NCI-H187 (cell line): Measurements from ENCODE around the gene CFAP69.
"Not testable (repeated sequence)": the region's sequence is repeated elsewhere in the genome, so short reads cannot be mapped to it uniquely, and the experiment has no call there.

Experiments used
- DNase-seq, 2 experiments: peaks; one replicate each; lab custom pipeline; 2025; lab: John Stamatoyannopoulos, UW

Gene CFAP69

DNA sequence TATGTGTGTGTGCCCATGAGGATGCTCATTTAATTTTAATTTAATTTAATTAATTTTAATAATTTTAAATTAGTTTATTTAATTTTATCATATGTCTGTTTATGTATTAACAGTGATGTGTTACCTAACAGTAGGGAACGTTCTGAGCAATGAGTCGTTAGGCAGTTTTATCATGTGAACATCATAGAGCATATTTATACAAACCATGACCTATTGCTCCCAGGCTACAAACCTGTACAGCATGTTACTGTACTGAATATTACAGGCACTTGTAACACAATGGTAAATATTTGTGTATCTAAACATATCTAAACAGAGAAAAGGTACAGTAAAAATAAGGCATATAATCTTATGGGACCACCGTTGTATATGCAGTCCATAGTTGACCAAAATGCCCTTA, 13.7 kb upstream of the CFAP69 start:
- no peak for DNase-seq

DNA sequence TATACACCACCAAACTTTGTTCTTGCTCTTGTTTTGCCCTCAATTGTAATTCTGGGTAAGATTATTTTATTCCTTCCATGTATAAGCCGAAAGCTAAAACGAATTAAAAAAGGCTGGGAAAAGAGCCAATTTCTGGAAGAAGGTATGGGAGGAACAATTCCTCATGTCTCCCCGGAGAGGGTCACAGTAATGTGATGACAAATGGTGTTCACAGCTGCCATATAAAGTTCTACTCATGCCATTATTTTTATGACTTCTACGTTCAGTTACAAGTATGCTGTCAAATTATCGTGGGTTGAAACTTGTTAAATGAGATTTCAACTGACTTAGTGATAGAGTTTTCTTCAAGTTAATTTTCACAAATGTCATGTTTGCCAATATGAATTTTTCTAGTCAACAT, 12.5 kb upstream of the CFAP69 start:
- DNase-seq, result no peak

DNA sequence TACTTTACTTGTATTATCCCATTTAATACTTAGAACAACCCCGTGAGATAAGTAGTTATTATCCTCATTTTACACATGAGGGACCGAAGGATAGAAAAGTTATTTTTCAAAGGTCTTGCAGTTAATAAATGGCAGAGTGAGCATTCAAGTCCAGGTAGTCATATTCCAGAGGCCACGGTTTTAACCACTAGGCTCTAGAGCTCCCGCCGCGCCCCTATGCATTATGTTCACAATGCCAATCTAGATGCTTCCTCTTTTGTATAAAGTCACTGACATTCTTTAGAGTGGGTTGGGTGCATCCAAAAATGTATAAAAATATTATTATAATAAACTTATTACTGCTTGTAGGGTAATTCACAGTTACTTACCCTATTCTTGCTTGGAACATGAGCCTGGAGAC, 11.4 kb upstream of the CFAP69 start:
- no peak for DNase-seq

DNA sequence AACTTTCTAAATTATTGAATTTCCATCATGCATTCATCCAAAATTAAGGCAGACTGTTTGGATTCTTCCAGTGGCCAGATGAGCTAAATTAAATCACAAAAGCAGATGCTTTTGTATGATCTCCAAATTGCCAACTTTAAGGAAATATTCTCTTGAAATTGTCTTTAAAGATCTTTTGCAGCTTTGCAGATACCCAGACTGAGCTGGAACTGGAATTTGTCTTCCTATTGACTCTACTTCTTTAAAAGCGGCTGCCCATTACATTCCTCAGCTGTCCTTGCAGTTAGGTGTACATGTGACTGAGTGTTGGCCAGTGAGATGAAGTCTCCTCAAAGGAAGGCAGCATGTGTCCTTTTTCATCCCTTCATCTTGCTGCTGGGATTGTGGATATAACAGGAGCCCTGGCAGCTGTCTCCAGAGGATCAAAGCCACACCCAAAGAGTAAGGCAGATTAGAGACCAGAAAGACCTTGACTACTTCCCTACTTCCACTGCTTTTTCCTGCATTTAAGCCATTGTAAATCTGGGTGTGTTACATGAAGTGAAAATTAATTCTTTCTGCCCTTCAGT, 8.2 kb upstream of the CFAP69 start:
- DNase-seq, result no peak

DNA sequence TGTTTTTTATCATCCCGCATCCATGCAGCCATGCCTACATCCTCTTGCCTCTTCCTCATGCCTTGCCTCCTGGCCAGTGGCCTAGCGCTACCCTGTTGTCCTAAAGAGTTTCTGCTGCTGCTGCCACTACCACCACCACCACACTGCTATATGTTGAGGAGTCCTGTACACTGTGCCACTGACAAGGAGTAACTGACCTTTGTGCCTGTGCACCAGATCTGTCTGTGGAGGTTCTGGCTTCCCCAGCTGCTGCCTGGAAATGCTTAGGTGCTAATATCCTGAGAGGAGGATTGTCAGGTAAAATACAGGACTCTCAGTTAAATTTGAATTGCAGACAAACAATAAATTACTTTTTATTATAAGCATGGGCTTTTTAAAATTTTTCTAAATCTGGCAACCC, 7.0 kb upstream of the CFAP69 start:
- DNase-seq, result no peak

DNA sequence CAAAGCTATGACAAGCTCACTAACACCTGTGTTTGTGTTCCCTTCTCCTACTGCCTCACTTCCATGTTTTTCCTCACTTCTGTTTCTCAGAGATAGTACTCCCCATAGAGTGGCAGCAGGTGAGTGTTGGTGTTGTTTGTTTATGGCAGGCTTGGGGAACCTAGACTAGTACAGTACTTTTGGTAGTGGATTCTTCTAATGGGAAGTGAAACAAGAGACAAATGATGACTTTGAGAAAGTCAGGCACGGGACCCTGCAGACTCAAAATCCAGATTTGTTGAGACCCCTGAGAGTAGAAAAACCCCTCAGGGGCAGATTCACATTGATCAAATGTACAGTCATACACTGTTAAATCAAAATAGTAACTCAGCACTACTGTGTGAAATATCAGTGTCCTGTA, 6.4 kb upstream of the CFAP69 start:
- no peak for DNase-seq

DNA sequence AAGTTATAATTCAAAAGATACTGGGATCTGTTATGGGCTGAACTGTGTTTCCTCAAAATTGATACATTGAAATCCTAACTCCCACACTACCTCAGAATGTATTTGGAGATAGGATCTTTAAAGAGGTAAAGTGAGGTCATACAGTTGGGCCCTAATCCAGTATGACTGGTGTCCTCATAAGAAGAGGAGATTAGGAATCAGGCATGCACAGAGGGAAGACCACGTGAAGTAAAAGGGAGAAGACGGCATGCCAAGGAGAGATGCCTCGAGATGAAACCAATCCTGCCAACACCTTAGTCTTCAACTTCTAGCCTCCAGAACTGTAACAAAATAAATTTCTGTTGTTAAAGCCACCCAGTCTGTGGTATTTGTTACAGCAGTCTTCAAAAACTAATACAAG, 5.9 kb upstream of the CFAP69 start:
- DNase-seq, result no peak

DNA sequence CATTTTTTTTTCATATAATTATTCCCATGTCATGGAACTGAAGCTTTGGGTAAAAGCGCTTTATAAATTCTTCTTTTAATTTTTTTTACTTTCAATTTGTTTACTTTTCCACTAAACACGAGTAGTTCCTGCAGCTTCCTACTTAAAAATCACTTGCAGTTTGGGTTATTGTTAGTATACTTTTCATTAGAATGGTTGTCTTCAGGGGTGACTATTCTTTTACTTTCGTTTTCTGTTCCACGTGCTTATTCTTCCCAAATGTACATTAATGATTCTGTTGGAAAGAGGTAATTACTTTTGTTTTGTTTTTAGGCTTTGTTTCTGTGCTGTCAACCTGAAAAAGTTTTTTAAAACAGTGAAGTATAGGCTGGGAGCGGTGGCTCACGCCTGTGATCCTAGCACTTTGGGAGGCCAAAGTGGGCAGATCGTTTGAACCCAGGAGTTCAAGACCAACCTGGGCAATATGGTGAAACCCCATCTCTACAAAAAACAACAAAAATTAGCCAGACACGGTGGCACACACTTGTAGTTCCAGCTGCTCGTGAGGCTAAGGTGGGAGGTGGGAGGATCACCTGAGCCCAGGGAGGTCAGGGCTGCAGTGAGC, 5.2 kb upstream of the CFAP69 start:
- no peak for DNase-seq

DNA sequence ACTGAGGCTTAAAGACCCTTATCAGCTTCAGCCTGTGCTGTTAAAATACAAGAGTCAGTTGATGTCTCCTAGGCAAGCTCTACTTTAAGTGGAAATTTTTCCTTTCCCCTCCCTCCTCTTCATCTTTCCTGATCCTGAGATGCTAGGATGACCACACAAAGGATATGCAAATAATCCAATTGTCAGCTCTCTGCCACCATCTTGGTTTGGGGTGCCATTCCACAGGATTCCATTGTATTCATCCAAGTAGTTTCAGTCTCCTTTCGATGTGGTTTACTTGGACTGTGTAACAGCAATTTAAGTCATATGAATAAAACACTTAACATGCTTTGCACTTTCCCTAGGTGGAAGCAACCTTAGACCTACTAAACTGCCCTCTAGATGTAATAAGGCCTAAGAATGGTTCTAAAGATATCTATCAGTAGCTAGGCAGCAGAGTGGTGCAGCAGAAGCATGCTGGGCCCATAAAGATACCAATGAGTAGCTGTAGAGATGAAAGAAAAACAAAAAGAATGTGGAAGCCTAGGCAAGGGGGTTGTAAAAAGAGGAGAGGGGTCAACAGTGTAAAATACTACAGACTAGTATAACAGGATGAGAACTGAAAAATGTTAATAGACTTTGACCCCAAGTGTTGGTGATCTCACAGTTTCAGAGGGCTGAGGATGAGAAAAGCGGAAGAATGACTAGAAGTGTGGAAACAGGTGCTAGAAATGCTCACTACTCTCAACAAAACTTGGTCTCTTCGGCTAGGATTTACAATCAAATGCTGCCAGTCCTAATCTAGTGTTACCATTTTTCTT, 2.4 kb upstream of the CFAP69 start:
- DNase-seq, result no peak

DNA sequence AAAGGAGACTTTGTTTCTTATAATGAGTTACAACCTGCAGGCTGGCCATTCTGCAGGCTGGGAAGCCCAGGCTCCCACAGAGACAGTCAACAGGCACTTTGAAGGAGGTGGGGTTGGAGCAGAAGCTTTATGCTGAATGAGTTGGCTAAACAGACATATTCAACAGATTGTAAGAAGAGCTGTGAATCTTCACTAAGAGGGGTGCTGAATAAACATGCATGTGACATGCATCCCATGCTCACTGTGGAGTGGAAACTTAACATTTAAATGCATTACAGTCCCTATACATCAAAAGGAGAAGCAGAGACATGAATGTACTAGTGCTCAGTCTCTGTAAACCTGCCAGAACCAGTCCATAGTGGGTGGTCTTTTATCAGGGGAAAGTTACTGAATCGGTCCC, 1.4 kb upstream of the CFAP69 start:
- DNase-seq, result no peak

DNA sequence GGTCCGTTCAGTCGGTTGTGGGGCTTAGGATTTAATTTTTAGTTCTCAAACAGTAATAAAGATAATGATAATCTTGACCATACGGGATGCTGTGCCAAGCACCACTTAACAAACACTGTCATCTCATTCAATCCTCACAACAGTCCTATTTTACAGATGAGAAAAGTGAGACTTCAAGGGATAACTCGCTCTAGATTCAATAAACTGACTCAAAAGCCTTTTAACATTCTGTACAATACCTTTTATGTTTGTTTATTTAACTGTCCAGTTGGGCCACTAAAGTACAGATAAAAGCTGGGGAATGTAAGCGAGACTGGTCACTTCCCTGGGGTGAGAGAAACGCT, 437 bp upstream of the CFAP69 start:
- no peak for DNase-seq

DNA sequence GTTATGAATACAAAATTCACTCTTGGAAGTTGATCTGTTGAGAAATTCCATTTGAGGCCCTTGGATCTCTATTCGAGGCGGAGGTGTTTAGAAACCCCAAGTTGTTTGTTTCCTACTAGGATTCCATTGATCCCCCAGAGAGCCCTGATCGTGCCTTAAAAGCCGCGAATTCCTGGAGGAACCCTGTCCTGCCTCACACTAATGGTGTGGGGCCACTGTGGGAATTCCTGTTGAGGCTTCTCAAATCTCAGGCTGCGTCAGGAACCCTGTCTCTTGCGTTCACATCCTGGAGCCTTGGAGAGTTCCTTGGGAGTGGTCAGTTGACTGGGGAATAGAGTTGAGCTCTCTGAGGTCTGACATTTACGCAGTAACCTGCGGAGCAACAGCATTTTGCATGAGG, 1.2 kb downstream of the CFAP69 start:
- no peak for DNase-seq

DNA sequence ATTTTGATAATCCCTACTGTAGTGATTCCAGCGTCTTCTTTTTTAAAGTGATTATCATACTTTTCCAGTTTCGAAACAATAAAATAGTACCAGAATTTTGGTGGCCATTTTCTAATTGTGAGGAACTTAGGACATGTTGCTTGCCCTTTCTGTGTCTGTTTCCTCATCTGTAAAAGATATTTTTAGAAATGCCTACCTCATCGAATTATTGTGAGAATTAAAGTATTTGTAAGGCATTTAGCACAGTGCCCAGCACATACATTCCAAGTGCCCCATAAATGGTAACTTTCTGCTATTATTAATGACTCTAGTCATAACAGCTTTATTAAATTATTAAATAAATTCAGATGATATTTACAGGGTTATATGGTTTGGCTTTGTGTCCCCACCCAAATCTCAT, 3.7 kb downstream of the CFAP69 start:
- no peak for DNase-seq

DNA sequence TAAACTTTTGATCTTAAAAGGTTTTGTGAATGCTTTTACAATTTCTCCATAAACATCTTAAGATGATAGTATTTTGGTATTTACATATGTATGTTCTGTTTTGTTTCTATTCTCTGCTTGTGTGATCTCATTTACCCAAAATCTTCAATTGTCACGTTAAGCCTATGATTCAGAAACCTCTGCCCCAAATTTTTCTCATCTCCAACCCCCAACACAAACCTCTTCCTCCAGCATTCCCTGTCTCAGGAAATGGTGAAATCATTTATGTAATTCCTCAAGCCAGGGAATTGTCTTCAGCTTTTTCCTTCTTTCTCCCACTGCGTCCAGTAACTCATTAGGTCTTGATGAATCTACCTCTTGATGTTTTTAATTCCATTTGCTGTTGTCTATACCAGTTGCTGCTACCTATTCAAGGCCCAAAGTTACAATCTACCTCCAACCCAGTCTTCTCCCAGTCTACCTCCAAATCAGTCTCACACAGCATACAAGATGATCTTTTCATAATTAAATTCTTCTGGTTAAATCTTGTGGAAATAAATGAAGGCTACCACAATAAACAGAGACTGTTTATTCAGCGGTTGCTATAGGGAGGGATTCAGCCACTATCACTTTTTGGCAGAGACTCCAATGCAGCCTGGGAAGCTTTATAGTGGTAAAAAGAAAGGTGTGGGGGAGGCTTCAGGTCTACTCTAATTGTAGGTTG, 5.8 kb downstream of the CFAP69 start:
- no peak for DNase-seq

DNA sequence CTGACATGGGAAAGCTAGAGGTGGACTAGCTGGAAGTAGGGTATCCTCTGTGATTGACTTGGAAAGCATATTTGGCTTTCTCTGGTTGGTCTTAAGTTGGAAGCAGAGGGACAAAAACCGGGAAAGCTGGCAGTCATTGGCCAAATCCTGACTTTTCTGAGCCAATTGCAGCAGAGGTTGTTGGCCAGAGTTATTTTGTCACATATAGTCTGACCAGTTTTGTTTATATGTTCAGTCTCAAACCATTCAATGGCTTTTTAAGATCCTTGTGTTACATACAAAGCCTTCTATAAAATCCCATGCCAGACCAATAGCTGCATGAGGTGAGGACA, 6.3 kb downstream of the CFAP69 start:
- no peak for DNase-seq

DNA sequence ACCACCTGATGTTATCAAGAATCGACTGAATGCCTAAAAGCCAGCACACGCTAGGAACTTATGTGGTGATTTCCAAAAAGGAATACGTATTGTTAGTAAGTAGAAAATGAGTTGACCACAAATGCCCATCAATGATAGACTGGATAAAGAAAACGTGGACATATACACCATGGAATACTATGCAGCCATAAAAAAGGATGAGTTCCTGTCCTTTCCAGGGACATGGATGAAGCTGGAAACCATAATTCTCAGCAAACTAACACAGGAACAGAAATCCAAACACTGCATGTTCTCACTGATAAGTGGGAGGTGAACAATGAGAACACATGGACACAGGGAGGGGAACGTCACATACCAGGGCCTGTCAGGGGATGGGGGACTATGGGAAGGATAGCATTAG, 11.0 kb downstream of the CFAP69 start:
- DNase-seq, result not testable (repeated sequence)

DNA sequence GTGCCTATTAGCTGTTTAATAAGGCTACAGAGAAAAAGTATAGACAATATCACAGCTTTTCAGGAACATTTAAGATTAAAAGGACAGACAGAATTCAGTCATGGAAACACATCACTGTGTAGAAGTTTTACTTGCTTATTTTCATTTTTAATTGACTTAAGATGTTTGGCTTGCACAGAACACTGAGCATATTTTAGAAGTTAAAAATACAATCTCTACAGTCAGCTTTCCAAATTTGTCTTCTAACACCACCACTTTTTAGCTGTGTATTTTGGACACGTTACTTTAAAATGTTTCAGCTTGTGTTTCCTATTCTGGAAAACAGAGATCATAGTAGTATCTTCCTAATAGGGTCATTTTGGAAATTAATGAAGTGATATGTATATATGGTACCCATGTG, 11.8 kb downstream of the CFAP69 start:
- no peak for DNase-seq

DNA sequence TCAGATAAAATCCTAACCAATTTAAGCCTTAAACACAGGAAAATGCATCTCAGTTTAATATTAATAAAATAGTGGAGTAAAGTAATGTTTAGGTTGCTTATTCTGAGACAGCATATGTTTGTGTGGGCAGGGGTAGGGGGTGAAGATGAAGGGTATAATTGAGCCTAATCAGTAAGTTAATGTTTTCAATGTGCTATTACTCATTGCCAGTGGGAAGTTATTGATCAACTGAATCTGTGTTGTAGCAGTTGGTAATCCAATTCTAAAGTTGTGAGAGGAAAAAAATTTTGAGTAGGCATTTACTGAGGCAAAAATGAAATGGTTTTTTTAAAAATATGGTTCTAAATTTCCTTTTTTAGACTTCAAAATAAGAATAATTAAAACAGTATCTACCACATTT, 16.5 kb downstream of the CFAP69 start:
- no peak for DNase-seq

DNA sequence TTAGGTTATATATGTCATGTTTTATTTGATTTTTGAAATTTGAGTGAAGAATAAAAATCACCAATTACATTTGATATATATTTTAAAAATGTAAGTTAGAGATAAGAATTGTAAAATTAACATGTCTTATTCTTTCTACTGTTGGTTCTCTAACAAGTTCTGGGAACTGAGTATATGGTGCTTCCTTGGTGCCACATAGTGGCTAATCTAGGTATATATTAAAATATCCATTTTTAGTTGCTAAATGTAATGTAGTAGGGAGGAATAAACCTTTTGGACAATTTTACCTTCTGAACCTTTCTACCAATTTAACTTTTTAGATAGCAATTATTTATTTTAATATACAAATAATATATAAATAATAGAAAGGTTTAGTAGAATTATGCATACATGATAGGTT, 17.5 kb downstream of the CFAP69 start:
- no peak for DNase-seq

DNA sequence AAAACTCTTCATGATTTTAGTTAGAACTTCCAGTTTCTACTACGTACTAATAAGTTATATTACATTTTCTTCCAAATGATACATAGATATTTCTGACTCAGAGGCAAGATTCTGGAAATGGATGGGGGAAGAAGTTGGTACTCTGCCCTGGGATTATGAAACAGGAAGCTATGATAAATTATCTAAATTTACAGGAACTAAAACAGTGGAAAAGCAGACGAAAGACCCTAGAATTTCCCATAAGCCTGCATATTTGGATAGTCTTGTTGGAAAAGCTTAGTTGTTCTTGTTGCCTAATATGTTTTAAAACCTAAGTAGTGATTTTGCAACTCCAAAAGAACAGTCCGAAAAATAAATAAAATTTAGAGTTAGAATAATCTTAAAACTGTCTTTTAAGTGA, 21.8 kb downstream of the CFAP69 start:
- no peak for DNase-seq

DNA sequence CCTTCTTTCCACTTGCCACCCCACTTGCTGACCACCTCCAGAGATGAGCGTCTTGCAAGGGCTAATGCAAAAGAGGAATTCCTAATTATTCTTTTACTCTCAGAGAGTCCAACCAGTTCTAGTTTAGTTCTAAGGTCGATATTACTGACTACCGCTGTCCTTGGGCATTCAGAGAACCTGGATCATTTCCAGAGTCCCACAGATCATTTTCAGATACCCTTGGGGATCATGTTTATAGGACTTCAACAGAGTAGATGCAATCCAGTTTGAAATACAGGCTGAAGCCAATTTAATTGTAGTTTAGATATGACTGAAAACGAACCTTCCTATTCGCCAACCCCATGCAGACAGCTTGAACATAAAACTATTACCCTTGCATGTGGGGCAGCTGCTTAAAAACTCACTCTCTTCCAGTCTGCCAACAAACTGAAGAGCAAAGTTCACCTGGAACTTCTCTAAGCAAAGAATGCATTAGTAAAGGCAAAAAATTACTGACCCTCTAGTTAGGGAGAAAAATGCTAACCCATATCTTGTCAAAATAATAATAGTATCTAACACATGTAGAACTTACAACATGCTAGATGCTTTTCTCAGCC, 22.4 kb downstream of the CFAP69 start:
- no peak for DNase-seq

DNA sequence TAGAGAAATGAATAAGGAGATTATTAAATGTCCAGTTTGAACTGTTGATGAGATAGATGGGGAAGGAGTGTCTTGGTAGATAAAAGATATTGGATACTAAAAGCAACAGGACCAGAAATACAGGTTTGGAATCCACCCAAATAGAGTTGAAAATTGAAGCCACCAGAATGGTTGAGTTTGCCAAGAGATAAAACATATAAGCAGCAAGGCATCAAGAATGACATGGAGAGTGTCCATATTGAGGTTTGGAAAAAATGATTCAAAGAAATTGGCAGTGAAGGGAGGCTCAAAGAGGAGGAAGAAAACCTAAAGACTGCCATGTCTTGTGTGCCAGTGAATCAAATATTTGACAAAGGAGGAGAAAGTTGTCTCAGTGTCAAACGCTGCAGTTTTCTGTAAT, 24.2 kb downstream of the CFAP69 start:
- no peak for DNase-seq
